ENCODE measurements around the gene SNCA. TPM values are rescaled to one million over a fixed set of nuclear protein-coding genes. Genes with fewer than 3 reads are reported as not detected.
A peak's percentile ranks its signal among the peaks of the same experiment; 100 is the strongest.

Gene SNCA
- polyA plus RNA-seq = 26.0 TPM
- long read RNA-seq, donor 1, partial matches to known transcripts = 0 of 1 reads
- long read RNA-seq, donor 1, other reads (novel, unspliced or antisense) = 0 of 1 reads
- long read RNA-seq, donor 2, transcript SNCA-205 (6 exons, 1,290 nt) = major isoform, 6 of 8 reads
- long read RNA-seq, donor 2, partial matches to known transcripts = 0 of 8 reads
- long read RNA-seq, donor 2, other reads (novel, unspliced or antisense) = 0 of 8 reads
- long read RNA-seq, donor 3, partial matches to known transcripts = 0 of 6 reads
- long read RNA-seq, donor 3, other reads (novel, unspliced or antisense) = 0 of 6 reads
- long read RNA-seq, donor 4 = 0 reads
- long read RNA-seq, donor 5, transcript SNCA-205 (6 exons, 1,290 nt) = major isoform, 7 of 9 reads
- long read RNA-seq, donor 5, partial matches to known transcripts = 0 of 9 reads
- long read RNA-seq, donor 5, other reads (novel, unspliced or antisense) = 0 of 9 reads
- long read RNA-seq, donor 6, partial matches to known transcripts = 0 of 3 reads
- long read RNA-seq, donor 6, other reads (novel, unspliced or antisense) = 0 of 3 reads
- long read RNA-seq, donor 7, transcript SNCA-205 (6 exons, 1,290 nt) = major isoform, 7 of 12 reads
- long read RNA-seq, donor 7, partial matches to known transcripts = 0 of 12 reads
- long read RNA-seq, donor 7, other reads (novel, unspliced or antisense) = 0 of 12 reads
- long read RNA-seq, donor 8, transcript SNCA-205 (6 exons, 1,290 nt) = major isoform, 6 of 7 reads
- long read RNA-seq, donor 8, partial matches to known transcripts = 0 of 7 reads
- long read RNA-seq, donor 8, other reads (novel, unspliced or antisense) = 0 of 7 reads
- long read RNA-seq, donor 9, partial matches to known transcripts = 0 of 6 reads
- long read RNA-seq, donor 9, other reads (novel, unspliced or antisense) = 0 of 6 reads
- long read RNA-seq, donor 10, transcript SNCA-205 (6 exons, 1,290 nt) = major isoform, 6 of 9 reads
- long read RNA-seq, donor 10, partial matches to known transcripts = 0 of 9 reads
- long read RNA-seq, donor 10, other reads (novel, unspliced or antisense) = 0 of 9 reads
- long read RNA-seq, donor 11, transcript SNCA-205 (6 exons, 1,290 nt) = major isoform, 6 of 7 reads
- long read RNA-seq, donor 11, partial matches to known transcripts = 0 of 7 reads
- long read RNA-seq, donor 11, other reads (novel, unspliced or antisense) = 0 of 7 reads

GRCh38 chr4:89836897-89837384 lies at the start of gene SNCA:
Gene SNCA (minus strand): TSS chr4:89837161. CDS start chr4:89835667, 1,494 bp downstream.
- Histone ChIP-seq H3K4me1 (ENCODE audit: control insufficient read depth, insufficient read depth, low read length) (no peaks in the 10 kb centered on the region), H3K9me3 (ENCODE audit: control insufficient read depth, low read depth, low read length) (no peaks in the 10 kb centered on the region), H3K27me3 (ENCODE audit: control insufficient read depth, insufficient read depth, low read length) (peaks cover 45% of the 10 kb centered on the region), H3K36me3 (ENCODE audit: control insufficient read depth, insufficient read depth, low read length) (no peaks in the 10 kb centered on the region), H3K27ac (ENCODE audit: low read length) (peak within 1 kb of the TSS; percentile 24), H3K4me3 (ENCODE audit: low read length) (peak within 1 kb of the TSS; percentile 53)
- WGBS (ENCODE audit: insufficient coverage, low lambda C conversion rate) = no CpG with 5 or more reads among the region's 48 CpGs
- peak; percentile 31 to 76 for DNase-seq

GRCh38 chr4:89879215-89879614 lies 42.3 kb upstream of the SNCA start:
- Histone ChIP-seq H3K27ac (ENCODE audit: low read length) (no peak overlapping the region), H3K9me3 (ENCODE audit: control insufficient read depth, low read depth, low read length) (no peaks in the 10 kb centered on the region), H3K4me3 (ENCODE audit: low read length) (no peak overlapping the region), H3K27me3 (ENCODE audit: control insufficient read depth, insufficient read depth, low read length) (peaks cover 2% of the 10 kb centered on the region), H3K4me1 (ENCODE audit: control insufficient read depth, insufficient read depth, low read length) (no peaks in the 10 kb centered on the region), H3K36me3 (ENCODE audit: control insufficient read depth, insufficient read depth, low read length) (no peaks in the 10 kb centered on the region)
- no peak for DNase-seq
- WGBS (ENCODE audit: insufficient coverage, low lambda C conversion rate) = 80% methylated on average over 1 of the region's 4 CpGs

- no peak for DNase-seq
- H3K4me3 ChIP-seq (ENCODE audit: low read length) = no peak overlapping the region
- WGBS (ENCODE audit: insufficient coverage, low lambda C conversion rate) = no CpG with 5 or more reads among the region's 1 CpG
- H3K36me3 ChIP-seq (ENCODE audit: control insufficient read depth, insufficient read depth, low read length) = no peaks in the 10 kb centered on the region
- no peaks in the 10 kb centered on the region for H3K4me1 ChIP-seq (ENCODE audit: control insufficient read depth, insufficient read depth, low read length)
- no peak overlapping the region for H3K27ac ChIP-seq (ENCODE audit: low read length)
- H3K9me3 ChIP-seq (ENCODE audit: control insufficient read depth, low read depth, low read length) = no peaks in the 10 kb centered on the region
- H3K27me3 ChIP-seq (ENCODE audit: control insufficient read depth, insufficient read depth, low read length) = peaks cover 2% of the 10 kb centered on the region
Measured at GRCh38 chr4:89878611-89879010, 41.6 kb upstream of the SNCA start.

DNA sequence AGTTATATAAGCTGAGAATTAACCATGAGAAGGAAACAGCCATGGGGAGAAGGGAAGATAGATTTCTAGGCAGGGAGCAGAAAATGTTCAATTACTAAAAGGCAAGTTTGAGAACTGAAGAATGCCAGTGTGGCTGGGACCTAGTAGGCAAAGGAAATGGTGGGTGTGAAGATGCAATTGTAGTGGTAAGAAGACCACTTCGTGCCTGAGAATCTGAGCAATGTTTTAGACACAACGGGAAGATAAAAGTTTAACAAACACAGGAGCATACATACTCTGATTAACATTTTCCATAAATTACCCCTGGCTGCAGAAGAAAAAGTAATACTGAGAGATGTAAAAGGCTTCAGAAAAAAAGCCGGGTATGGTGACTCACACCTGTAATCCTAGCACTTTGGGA lies 39.6 kb upstream of the SNCA start:
- H3K4me1 ChIP-seq (ENCODE audit: control insufficient read depth, insufficient read depth, low read length) = no peaks in the 10 kb centered on the region
- no peaks in the 10 kb centered on the region for H3K36me3 ChIP-seq (ENCODE audit: control insufficient read depth, insufficient read depth, low read length)
- no peak overlapping the region for H3K4me3 ChIP-seq (ENCODE audit: low read length)
- no peaks in the 10 kb centered on the region for H3K9me3 ChIP-seq (ENCODE audit: control insufficient read depth, low read depth, low read length)
- no peak for DNase-seq
- H3K27ac ChIP-seq (ENCODE audit: low read length) = no peak overlapping the region
- H3K27me3 ChIP-seq (ENCODE audit: control insufficient read depth, insufficient read depth, low read length) = peaks cover 2% of the 10 kb centered on the region
- WGBS (ENCODE audit: insufficient coverage, low lambda C conversion rate) = 87% methylated on average over 2 of the region's 3 CpGs

GRCh38 chr4:89871211-89871610 lies 34.2 kb upstream of the SNCA start:
- H3K36me3 ChIP-seq (ENCODE audit: control insufficient read depth, insufficient read depth, low read length) = no peaks in the 10 kb centered on the region
- H3K27me3 ChIP-seq (ENCODE audit: control insufficient read depth, insufficient read depth, low read length) = no peaks in the 10 kb centered on the region
- WGBS (ENCODE audit: insufficient coverage, low lambda C conversion rate) = no CpG with 5 or more reads among the region's 1 CpG
- no peaks in the 10 kb centered on the region for H3K4me1 ChIP-seq (ENCODE audit: control insufficient read depth, insufficient read depth, low read length)
- no peaks in the 10 kb centered on the region for H3K9me3 ChIP-seq (ENCODE audit: control insufficient read depth, low read depth, low read length)
- H3K27ac ChIP-seq (ENCODE audit: low read length) = no peak overlapping the region
- no peak for DNase-seq
- H3K4me3 ChIP-seq (ENCODE audit: low read length) = no peak overlapping the region

DNA sequence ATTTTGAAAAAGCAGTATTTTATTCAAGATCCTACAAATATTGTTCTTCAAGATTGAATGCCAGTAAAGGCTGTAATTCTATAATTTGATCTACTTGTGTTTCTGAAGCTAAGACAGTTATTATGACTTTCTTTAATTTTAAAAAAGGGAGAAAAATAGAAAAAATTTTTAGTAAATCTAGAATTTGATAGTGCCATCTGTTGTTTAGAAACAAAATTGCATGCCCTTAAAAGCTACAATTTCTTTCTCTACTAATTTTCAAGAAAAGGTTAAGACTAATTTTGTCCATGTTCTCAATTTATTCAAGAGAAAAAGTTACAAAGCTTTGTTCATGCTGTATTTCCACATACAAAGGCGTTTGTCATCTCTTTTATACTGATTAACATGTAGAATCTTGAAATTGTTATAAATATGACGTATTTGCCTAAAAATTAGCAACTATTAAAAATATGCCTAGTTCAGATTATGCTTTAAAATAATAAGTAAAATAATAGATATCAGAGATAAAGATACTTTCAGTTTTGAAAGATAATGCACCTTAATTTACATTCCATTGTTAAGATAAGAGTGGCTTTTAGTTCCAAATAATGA lies 32.1 kb upstream of the SNCA start:
- Histone ChIP-seq H3K27ac (ENCODE audit: low read length) (no peak overlapping the region), H3K4me1 (ENCODE audit: control insufficient read depth, insufficient read depth, low read length) (no peaks in the 10 kb centered on the region), H3K27me3 (ENCODE audit: control insufficient read depth, insufficient read depth, low read length) (no peaks in the 10 kb centered on the region), H3K9me3 (ENCODE audit: control insufficient read depth, low read depth, low read length) (no peaks in the 10 kb centered on the region), H3K4me3 (ENCODE audit: low read length) (no peak overlapping the region), H3K36me3 (ENCODE audit: control insufficient read depth, insufficient read depth, low read length) (no peaks in the 10 kb centered on the region)
- no peak for DNase-seq
- 44% methylated on average over 2 of the region's 2 CpGs for WGBS (ENCODE audit: insufficient coverage, low lambda C conversion rate)

GRCh38 chr4:89868276-89868675 lies 31.3 kb upstream of the SNCA start:
- no peaks in the 10 kb centered on the region for H3K27me3 ChIP-seq (ENCODE audit: control insufficient read depth, insufficient read depth, low read length)
- no peak overlapping the region for H3K4me3 ChIP-seq (ENCODE audit: low read length)
- no peaks in the 10 kb centered on the region for H3K36me3 ChIP-seq (ENCODE audit: control insufficient read depth, insufficient read depth, low read length)
- H3K27ac ChIP-seq (ENCODE audit: low read length) = no peak overlapping the region
- H3K9me3 ChIP-seq (ENCODE audit: control insufficient read depth, low read depth, low read length) = no peaks in the 10 kb centered on the region
- H3K4me1 ChIP-seq (ENCODE audit: control insufficient read depth, insufficient read depth, low read length) = no peaks in the 10 kb centered on the region
- DNase-seq = no peak

- H3K27ac ChIP-seq (ENCODE audit: low read length) = no peak overlapping the region
- DNase-seq = no peak
- no peaks in the 10 kb centered on the region for H3K36me3 ChIP-seq (ENCODE audit: control insufficient read depth, insufficient read depth, low read length)
- no peaks in the 10 kb centered on the region for H3K4me1 ChIP-seq (ENCODE audit: control insufficient read depth, insufficient read depth, low read length)
- WGBS (ENCODE audit: insufficient coverage, low lambda C conversion rate) = no CpG with 5 or more reads among the region's 5 CpGs
- no peaks in the 10 kb centered on the region for H3K27me3 ChIP-seq (ENCODE audit: control insufficient read depth, insufficient read depth, low read length)
- no peak overlapping the region for H3K4me3 ChIP-seq (ENCODE audit: low read length)
- H3K9me3 ChIP-seq (ENCODE audit: control insufficient read depth, low read depth, low read length) = no peaks in the 10 kb centered on the region
Measured at GRCh38 chr4:89863533-89863932, 26.6 kb upstream of the SNCA start.

DNA sequence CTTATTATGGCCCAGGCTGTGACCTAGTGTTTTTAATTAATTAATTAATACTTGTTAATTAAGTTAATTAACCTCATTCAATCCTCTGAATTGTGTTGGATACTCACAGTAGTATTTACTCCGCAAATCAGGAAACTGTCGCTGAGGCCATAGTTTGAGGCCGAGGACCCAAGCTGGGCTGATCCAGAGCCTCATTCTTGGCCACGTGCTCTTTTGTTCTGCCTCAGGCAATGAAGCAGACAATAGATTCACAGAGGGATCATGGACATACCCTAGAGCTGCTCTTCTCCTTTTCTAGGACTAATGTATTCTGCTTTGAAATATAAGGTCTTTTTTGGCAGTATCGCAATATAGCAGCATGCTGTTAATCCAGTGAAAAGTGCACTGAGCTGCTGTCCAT lies 24.0 kb upstream of the SNCA start:
- Histone ChIP-seq H3K4me1 (ENCODE audit: control insufficient read depth, insufficient read depth, low read length) (no peaks in the 10 kb centered on the region), H3K27ac (ENCODE audit: low read length) (no peak overlapping the region), H3K9me3 (ENCODE audit: control insufficient read depth, low read depth, low read length) (peaks cover 5% of the 10 kb centered on the region), H3K4me3 (ENCODE audit: low read length) (no peak overlapping the region), H3K36me3 (ENCODE audit: control insufficient read depth, insufficient read depth, low read length) (no peaks in the 10 kb centered on the region), H3K27me3 (ENCODE audit: control insufficient read depth, insufficient read depth, low read length) (no peaks in the 10 kb centered on the region)
- 96% methylated on average over 4 of the region's 5 CpGs for WGBS (ENCODE audit: insufficient coverage, low lambda C conversion rate)
- DNase-seq = no peak

- DNase-seq = no peak
- no peaks in the 10 kb centered on the region for H3K4me1 ChIP-seq (ENCODE audit: control insufficient read depth, insufficient read depth, low read length)
- 33% methylated on average over 3 of the region's 3 CpGs for WGBS (ENCODE audit: insufficient coverage, low lambda C conversion rate)
- no peaks in the 10 kb centered on the region for H3K36me3 ChIP-seq (ENCODE audit: control insufficient read depth, insufficient read depth, low read length)
- peaks cover 5% of the 10 kb centered on the region for H3K9me3 ChIP-seq (ENCODE audit: control insufficient read depth, low read depth, low read length)
- no peaks in the 10 kb centered on the region for H3K27me3 ChIP-seq (ENCODE audit: control insufficient read depth, insufficient read depth, low read length)
- H3K4me3 ChIP-seq (ENCODE audit: low read length) = no peak overlapping the region
- H3K27ac ChIP-seq (ENCODE audit: low read length) = no peak overlapping the region
Measured at GRCh38 chr4:89855236-89855635, 18.3 kb upstream of the SNCA start.
